Panc1 (cell line): ENCODE measurements around the gene LIX1L. TPM values are rescaled to one million over a fixed set of nuclear protein-coding genes. Genes with fewer than 3 reads are reported as not detected.

Experiments
- ATAC-seq: fragments of 200-7000 bp; cut with Tn5 transposase; 2 replicates; pipeline ENCODE4 v1.9.1; 2020; ENCODE audit warnings: mild to moderate bottlenecking, moderate library complexity
- BruUV-seq: library from RNA; stranded (reverse); fragments of 400-500 nt; replicated peaks from 2 replicates; lab custom pipeline; 2021; lab: Mats Ljungman, UMichigan
- CTCF ChIA-PET: fragments of 300-600 bp; sonication (Branson Sonifier 250); formaldehyde crosslinking; loops from one replicate; lab custom pipeline; 2022; ENCODE audit warnings: antibody characterized with exemption; lab: Charles Lee
- POLR2A ChIA-PET: fragments of 300-600 bp; sonication (Branson Sonifier 250); formaldehyde crosslinking; loops from one replicate; lab custom pipeline; 2022; ENCODE audit warnings: antibody characterized with exemption; lab: Charles Lee
- DNase-seq: peaks from one replicate; pipeline ENCODE4 v3.0.0-alpha.2; 2010; ENCODE audit warnings: low read depth, low spot score
- H3K27ac ChIP-seq: 2 replicates; pipeline ENCODE4 v1.5.1; 2011; ENCODE audit warnings: mild to moderate bottlenecking, low read length, inconsistent platforms
- H3K27me3 ChIP-seq: fragments of 200-500 bp; sonication (Bioruptor generic); 2 replicates; pipeline ENCODE4 v1.6.0; 2014; ENCODE audit warnings: low read length, inconsistent platforms; ENCODE audit not compliant: control insufficient read depth, insufficient read depth
- H3K36me3 ChIP-seq: fragments of 200-500 bp; sonication (Bioruptor generic); 2 replicates; pipeline ENCODE4 v1.5.1; 2014; ENCODE audit warnings: inconsistent platforms, mild to moderate bottlenecking, low read length, moderate library complexity; ENCODE audit not compliant: control insufficient read depth, insufficient read depth
- H3K4me1 ChIP-seq: 2 replicates; pipeline ENCODE4 v1.5.1; 2011; ENCODE audit warnings: inconsistent platforms, mild to moderate bottlenecking, low read length, moderate library complexity; ENCODE audit not compliant: control insufficient read depth, insufficient read depth
- H3K4me3 ChIP-seq, 2 experiments: 2 replicates each; pipeline ENCODE4 v1.5.1; 2011 to 2012; ENCODE audit warnings: low read depth in 2 of 2, low read length in 2 of 2, mild to moderate bottlenecking in 2 of 2, inconsistent platforms in 1 of 2, moderate library complexity in 1 of 2
- H3K9me3 ChIP-seq: fragments of 200-500 bp; sonication (Bioruptor generic); 2 replicates; pipeline ENCODE4 v1.5.1; 2014; ENCODE audit warnings: low read depth, mild to moderate bottlenecking, inconsistent platforms, low read length, moderate library complexity; ENCODE audit not compliant: control insufficient read depth, insufficient read depth
- CTCF ChIP-seq: fragments of 450-650 bp; IDR thresholded peaks from 2 replicates; pipeline ENCODE4 v1.5.1; 2017; ENCODE audit warnings: mild to moderate bottlenecking
- POLR2AphosphoS5 ChIP-seq: IDR thresholded peaks from 2 replicates; pipeline ENCODE4 v1.6.1; 2012; ENCODE audit warnings: mild to moderate bottlenecking, low read depth, low read length, moderate library complexity
- REST ChIP-seq, 2 experiments: IDR thresholded peaks; 2 replicates each; pipeline ENCODE4 v1.6.1; 2011 to 2012; ENCODE audit warnings: low read depth in 2 of 2, control low read depth in 1 of 2, low read length in 1 of 2, mild to moderate bottlenecking in 1 of 2, moderate library complexity in 1 of 2; ENCODE audit not compliant: insufficient read depth in 1 of 2
- SIN3A ChIP-seq: IDR thresholded peaks from 2 replicates; pipeline ENCODE4 v1.6.1; 2012; ENCODE audit warnings: low read depth, mild to moderate bottlenecking, low read length, moderate library complexity, borderline replicate concordance; ENCODE audit not compliant: insufficient read depth
- TCF7L2 ChIP-seq: IDR thresholded peaks from 2 replicates; pipeline ENCODE4 v1.6.1; 2011; ENCODE audit warnings: mild to moderate bottlenecking, low read depth, low read length, inconsistent platforms
- in situ Hi-C: cut with HindIII; loops from 2 replicates; pipeline ENCODE4 v1.10.0; 2016; ENCODE audit warnings: low sequenced_read_pairs, low pct_unique_long_range_greater_than_20kb
- intact Hi-C: fragments of 100-400 bp; cut with micrococcal nuclease; formaldehyde crosslinking; loops from one replicate; pipeline ENCODE4 v1.10.0; 2022; ENCODE audit not compliant: unreplicated experiment
- total RNA-seq: library from RNA; stranded (reverse); gene quantifications from one replicate; pipeline ENCODE4 v1.2.1, GENCODE V29; 2021; ENCODE audit not compliant: unreplicated experiment

LIX1L gene
- total RNA-seq, 1 experiment from 2014 or later: 23.3 TPM

- H3K27me3 ChIP-seq: no peaks in the 10 kb centered on the region
- ATAC-seq (no peak), DNase-seq (no peak)
- ChIA-PET CTCF (no interaction called here), POLR2A (no interaction called here)
- no peaks in the 10 kb centered on the region for H3K36me3 ChIP-seq
- intact Hi-C loops (no loop called here), in situ Hi-C loops (no loop called here)
- peak overlapping the region; percentile 70 to 87 for H3K4me3 ChIP-seq
- peaks cover 33% of the 10 kb centered on the region for H3K4me1 ChIP-seq
- no TSS peak for BruUV-seq
- H3K27ac ChIP-seq: peak overlapping the region; percentile 98
- no peaks in the 10 kb centered on the region for H3K9me3 ChIP-seq
- TF ChIP-seq TCF7L2 (no peak), SIN3A (no peak), REST (IDR thresholded peaks at IDR 0.05; ENCODE audit: insufficient read depth in 1 of 2, low read depth in 2 of 2, low read length in 1 of 2) (no peak), POLR2AphosphoS5 (no peak), CTCF (no peak)
Measured at GRCh38 chr1:145956361-145956760, 1.5 kb downstream of the LIX1L start.

- no peaks in the 10 kb centered on the region for H3K36me3 ChIP-seq
- no TSS peak for BruUV-seq
- no peaks in the 10 kb centered on the region for H3K27me3 ChIP-seq
- peak overlapping the region; percentile 98; the same call in 1 of the 2 replicates for H3K27ac ChIP-seq
- peaks cover 33% of the 10 kb centered on the region for H3K4me1 ChIP-seq
- in situ Hi-C loops (no loop called here), intact Hi-C loops (no loop called here)
- no peak for TF ChIP-seq TCF7L2
- TF ChIP-seq POLR2AphosphoS5: no peak
- TF ChIP-seq CTCF: no peak
- no peak for TF ChIP-seq REST (IDR thresholded peaks at IDR 0.05; ENCODE audit: insufficient read depth in 1 of 2, low read depth in 2 of 2, low read length in 1 of 2)
- TF ChIP-seq SIN3A: no peak
- H3K4me3 ChIP-seq: no peak overlapping the region; a peak in 1 of 4 replicates
- POLR2A ChIA-PET: interaction anchor here (0.7 to 1.0 kb wide), 2 partner anchors 11 to 14 kb away, joined by 3 read pairs; no protein-coding TSS in a partner anchor
- no peaks in the 10 kb centered on the region for H3K9me3 ChIP-seq
- CTCF ChIA-PET: no interaction called here
- ATAC-seq (no peak), DNase-seq (no peak)
Measured at GRCh38 chr1:145955436-145955835, 2.4 kb downstream of the LIX1L start.
